Measurements from ENCODE around the gene FBXO11. TPM values are rescaled to one million over a fixed set of nuclear protein-coding genes. Genes with fewer than 3 reads are reported as not detected.

Gene FBXO11
- total and polyA plus RNA-seq, 10 of the 15 experiments (the other 5 are each of a cell fraction or from before 2014, with no cell fraction given), result 5.9 to 38.9 (median 22.5) TPM

DNA sequence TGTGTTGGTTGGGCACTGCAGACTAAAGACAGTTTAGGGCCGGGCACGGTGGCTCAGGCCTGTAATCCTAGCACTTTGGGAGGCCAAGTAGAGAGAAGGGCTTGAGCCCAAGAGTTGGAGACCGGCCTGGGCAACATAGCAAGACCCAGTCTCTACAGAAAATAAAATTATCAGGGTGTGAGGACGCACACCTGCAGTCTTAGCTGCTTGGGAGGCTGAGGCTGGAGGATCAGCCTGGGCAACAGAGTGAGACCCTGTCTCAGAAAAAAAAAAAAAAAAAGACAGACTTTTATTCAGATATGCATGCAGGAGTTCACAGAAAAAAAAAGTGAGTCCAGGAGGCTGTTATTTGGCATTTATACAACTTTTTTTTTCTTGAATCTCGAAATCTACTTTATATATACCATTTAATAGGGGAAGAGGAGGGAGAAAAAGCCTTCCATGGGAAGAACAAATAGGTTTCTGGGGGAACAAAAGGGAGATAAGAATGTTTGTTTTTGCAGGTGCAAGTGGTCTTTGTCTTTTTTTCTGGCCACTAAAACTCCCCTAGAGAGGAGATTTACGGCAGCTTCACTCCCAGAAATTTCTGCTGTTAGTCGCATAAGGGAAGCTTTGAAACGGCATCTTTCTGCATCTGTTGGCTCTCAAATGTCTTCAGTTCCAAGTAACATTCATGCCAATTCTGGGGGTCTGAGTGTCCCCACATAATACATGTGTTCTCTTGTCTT lies 127.4 kb downstream of the FBXO11 start:
- H3K4me1 ChIP-seq (ENCODE audit: control insufficient read depth, insufficient read depth, low read length), result no peaks in the 10 kb centered on the region
- H3K27me3 ChIP-seq (replicated peaks in 1 of 2; ENCODE audit: control insufficient read depth in 2 of 2, insufficient read depth in 2 of 2, low read length in 1 of 2), result no peaks in the 10 kb centered on the region
- H3K4me3 ChIP-seq, result no peak overlapping the region
- no peak for FAIRE-seq
- H3K9ac ChIP-seq (ENCODE audit: control insufficient read depth, insufficient read depth, low read length), result no peak overlapping the region
- H3K36me3 ChIP-seq (ENCODE audit: control insufficient read depth in 2 of 2, insufficient read depth in 2 of 2, low read length in 1 of 2), result no peaks in the 10 kb centered on the region
- ChIA-PET POLR2A (interaction anchor here (0.7 kb wide), 1 partner anchor 564 kb away, joined by 5 read pairs; no protein-coding TSS in a partner anchor), RAD21 (ENCODE audit: unreplicated experiment) (interaction anchor here (0.7 kb wide), 1 partner anchor 341 kb away, joined by 3 read pairs; no protein-coding TSS in a partner anchor), SMC1A (ENCODE audit: uncharacterized antibody, unreplicated experiment) (interaction anchor here (1.6 kb wide), 1 partner anchor 84 kb away, joined by 3 read pairs; no protein-coding TSS in a partner anchor), CTCF (interaction anchor here (1.0 to 2.8 kb wide), 3 partner anchors 12 to 342 kb away, joined by 3 to 18 read pairs (median 4); no protein-coding TSS in a partner anchor)
- H3K27ac ChIP-seq (ENCODE audit: control insufficient read depth, insufficient read depth), result no peak overlapping the region
- peaks cover 3% of the 10 kb centered on the region for H3K79me2 ChIP-seq (ENCODE audit: control insufficient read depth, insufficient read depth, low read length)
- no peak for TF ChIP-seq SUPT20H (IDR thresholded peaks at IDR 0.05; ENCODE audit: borderline replicate concordance, control insufficient read depth, low read depth, low read length)
- ATAC-seq, result no peak
- no peak overlapping the region for H3K4me2 ChIP-seq (ENCODE audit: control insufficient read depth, insufficient read depth)
- no peak for DNase-seq (ENCODE audit: low read depth, low spot score)
- H4K20me1 ChIP-seq (ENCODE audit: control insufficient read depth, insufficient read depth), result no peaks in the 10 kb centered on the region
- in situ Hi-C loops (cut with MboI) (no loop called here), intact Hi-C loops (cut with micrococcal nuclease; ENCODE audit: unreplicated experiment) (no loop called here)
- H3K9me3 ChIP-seq (replicated peaks; ENCODE audit: control insufficient read depth, insufficient read depth, low read length), result no peaks in the 10 kb centered on the region
- WGBS (ENCODE audit: insufficient coverage, insufficient replicate concordance, low lambda C conversion rate, missing lambda C conversion rate), result 74% methylated on average over 8 of the region's 8 CpGs
- no TSS peak for BruUV-seq (replicated peaks)
- H2AFZ ChIP-seq (ENCODE audit: control insufficient read depth, low read depth, low read length), result no peak overlapping the region

DNA sequence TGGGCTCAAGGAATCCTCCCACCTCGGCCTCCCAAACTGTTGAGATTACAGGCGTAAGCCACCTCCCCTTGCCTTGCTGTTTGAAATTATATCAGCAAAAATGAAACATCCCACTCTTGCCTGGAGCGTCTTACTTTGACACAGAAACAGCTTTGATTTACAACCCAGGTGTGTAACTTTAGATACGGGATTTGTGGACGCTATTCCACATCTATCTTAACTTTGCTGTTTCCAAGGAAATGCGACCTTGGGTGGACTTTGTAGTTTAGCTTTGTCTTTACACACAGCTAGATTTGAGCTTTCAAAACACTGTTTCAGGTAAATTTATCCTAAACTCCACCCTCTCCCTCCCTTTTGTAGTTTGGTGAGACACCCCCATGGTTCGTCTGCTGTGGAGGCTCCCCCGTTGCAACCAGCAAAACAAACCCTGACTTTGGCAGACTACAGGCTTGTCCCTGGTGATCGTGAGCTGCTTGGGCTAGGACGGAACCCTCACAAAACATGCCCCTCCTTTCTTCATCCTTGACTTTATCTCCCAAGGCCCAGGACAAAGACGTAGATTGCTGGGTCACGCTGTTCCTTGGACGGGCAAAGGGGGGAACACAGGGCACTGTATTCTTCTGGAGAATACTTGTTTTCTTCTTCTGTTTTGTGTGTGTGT lies 128.9 kb downstream of the FBXO11 start:
- H3K27ac ChIP-seq (ENCODE audit: control insufficient read depth, insufficient read depth), result no peak overlapping the region
- ATAC-seq, result no peak
- in situ Hi-C loops (cut with MboI) (no loop called here), intact Hi-C loops (cut with micrococcal nuclease; ENCODE audit: unreplicated experiment) (no loop called here)
- ChIA-PET POLR2A (no interaction called here), RAD21 (ENCODE audit: unreplicated experiment) (interaction anchor here (1.6 kb wide), 1 partner anchor 10 kb away, joined by 4 read pairs; no protein-coding TSS in a partner anchor), CTCF (interaction anchor here (2.1 to 2.8 kb wide), 2 partner anchors 10 to 328 kb away, joined by 6 to 18 read pairs; no protein-coding TSS in a partner anchor), SMC1A (ENCODE audit: uncharacterized antibody, unreplicated experiment) (interaction anchor here (0.9 kb wide), 1 partner anchor 81 kb away, joined by 3 read pairs; no protein-coding TSS in a partner anchor)
- WGBS (ENCODE audit: insufficient coverage, insufficient replicate concordance, low lambda C conversion rate, missing lambda C conversion rate), result 74% methylated on average over 13 of the region's 13 CpGs
- no peaks in the 10 kb centered on the region for H3K4me1 ChIP-seq (ENCODE audit: control insufficient read depth, insufficient read depth, low read length)
- no peak overlapping the region for H3K9ac ChIP-seq (ENCODE audit: control insufficient read depth, insufficient read depth, low read length)
- no peaks in the 10 kb centered on the region for H4K20me1 ChIP-seq (ENCODE audit: control insufficient read depth, insufficient read depth)
- no peaks in the 10 kb centered on the region for H3K27me3 ChIP-seq (replicated peaks in 1 of 2; ENCODE audit: control insufficient read depth in 2 of 2, insufficient read depth in 2 of 2, low read length in 1 of 2)
- H2AFZ ChIP-seq (ENCODE audit: control insufficient read depth, low read depth, low read length), result no peak overlapping the region
- no peak for DNase-seq (ENCODE audit: low read depth, low spot score)
- no TSS peak for BruUV-seq (replicated peaks)
- FAIRE-seq, result no peak
- no peak overlapping the region for H3K4me3 ChIP-seq
- H3K4me2 ChIP-seq (ENCODE audit: control insufficient read depth, insufficient read depth), result no peak overlapping the region
- no peak for TF ChIP-seq MXI1 (IDR thresholded peaks at IDR 0.05; ENCODE audit: low read depth, low read length)
- TF ChIP-seq POU2F2 (IDR thresholded peaks at IDR 0.05; ENCODE audit: borderline replicate concordance, low read depth, low read length), result no peak
- no peak for TF ChIP-seq E2F8 (IDR thresholded peaks at IDR 0.05; ENCODE audit: low read depth, partially characterized antibody)
- TF ChIP-seq PRDM15 (CRISPR knock-in tag; IDR thresholded peaks at IDR 0.05), result no peak
- H3K79me2 ChIP-seq (ENCODE audit: control insufficient read depth, insufficient read depth, low read length), result no peaks in the 10 kb centered on the region
- H3K36me3 ChIP-seq (ENCODE audit: control insufficient read depth in 2 of 2, insufficient read depth in 2 of 2, low read length in 1 of 2), result no peaks in the 10 kb centered on the region
- H3K9me3 ChIP-seq (replicated peaks; ENCODE audit: control insufficient read depth, insufficient read depth, low read length), result no peaks in the 10 kb centered on the region

Measured in GM12878 (cell line).